ENCODE measurements around the gene KIRREL1.
A peak's percentile ranks its signal among the peaks of the same experiment; 100 is the strongest.

KIRREL1 gene

DNA sequence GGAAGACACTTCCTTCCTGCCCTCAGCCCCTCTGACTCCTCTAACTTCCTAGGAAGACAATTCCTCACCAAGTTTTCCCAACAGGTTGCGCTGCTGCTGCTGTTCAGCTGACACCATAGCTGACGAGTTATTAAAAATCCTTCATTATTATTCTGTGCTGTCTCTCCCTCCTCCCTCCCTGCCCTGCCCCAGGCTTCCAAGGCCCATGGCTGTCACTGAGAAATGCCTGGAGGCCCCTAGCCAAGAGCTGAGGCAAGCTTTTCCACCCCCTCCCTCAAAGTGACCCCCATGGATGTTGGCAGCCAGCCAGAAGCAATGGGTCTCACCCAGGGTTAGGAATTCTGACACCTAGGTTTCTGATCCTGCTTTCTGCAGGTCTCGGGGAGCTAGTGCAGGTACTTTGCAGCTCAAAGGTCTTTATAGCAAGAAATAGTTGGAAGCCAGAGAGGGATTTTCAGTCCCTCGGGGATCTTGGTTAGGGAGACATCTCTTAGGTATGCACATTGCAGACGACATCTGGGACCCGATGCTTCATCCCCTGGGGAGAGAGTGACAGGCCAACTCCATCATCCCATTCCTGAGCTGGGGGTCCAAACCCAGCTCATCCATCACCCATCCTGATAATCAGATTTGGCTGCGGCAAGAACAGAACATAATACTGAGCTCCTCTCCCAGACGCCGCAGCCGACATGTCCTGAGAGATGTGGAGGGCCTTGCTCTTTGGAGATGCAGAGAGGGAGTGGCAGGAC, 65.0 kb downstream of the KIRREL1 start:
- Histone ChIP-seq H3K27me3 (ENCODE audit: insufficient read depth, insufficient read length) (no peaks in the 10 kb centered on the region), H3K36me3 (ENCODE audit: insufficient read depth, insufficient read length, low read length) (peaks cover 77% of the 10 kb centered on the region), H3K9me3 (ENCODE audit: insufficient read depth, low read length) (no peaks in the 10 kb centered on the region), H3K4me3 (ENCODE audit: insufficient read length, low read depth) (no peak overlapping the region), H3K4me1 (ENCODE audit: insufficient read depth, insufficient read length) (peaks cover 41% of the 10 kb centered on the region), H3K9ac (ENCODE audit: insufficient read length, low read depth) (no peak overlapping the region)
- no peak for DNase-seq (ENCODE audit: low read depth, low spot score)
- TF ChIP-seq SUZ12 (IDR thresholded peaks at IDR 0.05; ENCODE audit: extremely low read depth, insufficient read depth, insufficient read length) (no peak), YY1 (IDR thresholded peaks at IDR 0.05; ENCODE audit: insufficient read depth, insufficient read length) (no peak), ZNF274 (IDR thresholded peaks at IDR 0.05; ENCODE audit: low read depth, low read length) (no peak)

DNA sequence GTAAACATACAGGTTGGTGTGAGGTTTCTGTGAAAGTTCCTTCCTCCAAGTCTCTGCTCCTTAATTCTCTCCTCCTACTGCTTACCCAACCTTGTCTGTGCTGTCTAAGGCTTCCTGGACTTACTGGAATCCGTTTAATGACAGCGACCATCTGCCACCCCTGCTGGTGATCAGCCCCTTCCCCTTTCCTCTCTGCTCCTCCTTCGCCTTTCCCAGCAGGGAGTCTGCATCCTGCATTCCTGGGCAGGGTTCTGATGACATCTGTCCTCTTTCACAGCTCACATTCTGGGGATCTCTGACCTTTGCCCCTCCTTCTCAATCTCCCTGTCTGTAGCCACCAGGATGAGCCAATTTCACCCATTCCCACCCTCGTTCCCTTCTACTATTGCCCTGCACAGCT, 66.5 kb downstream of the KIRREL1 start:
- DNase-seq (ENCODE audit: low read depth, low spot score), result peak; percentile 62
- H3K9ac ChIP-seq (ENCODE audit: insufficient read length, low read depth), result no peak overlapping the region
- H3K27me3 ChIP-seq (ENCODE audit: insufficient read depth, insufficient read length), result no peaks in the 10 kb centered on the region
- H3K9me3 ChIP-seq (ENCODE audit: insufficient read depth, low read length), result no peaks in the 10 kb centered on the region
- H3K36me3 ChIP-seq (ENCODE audit: insufficient read depth, insufficient read length, low read length), result peaks cover 83% of the 10 kb centered on the region
- TF ChIP-seq ZNF274 (IDR thresholded peaks at IDR 0.05; ENCODE audit: low read depth, low read length), result no peak
- TF ChIP-seq YY1 (IDR thresholded peaks at IDR 0.05; ENCODE audit: insufficient read depth, insufficient read length), result no peak
- TF ChIP-seq SUZ12 (IDR thresholded peaks at IDR 0.05; ENCODE audit: extremely low read depth, insufficient read depth, insufficient read length), result no peak
- H3K4me3 ChIP-seq (ENCODE audit: insufficient read length, low read depth), result no peak overlapping the region
- peaks cover 38% of the 10 kb centered on the region for H3K4me1 ChIP-seq (ENCODE audit: insufficient read depth, insufficient read length)

DNA sequence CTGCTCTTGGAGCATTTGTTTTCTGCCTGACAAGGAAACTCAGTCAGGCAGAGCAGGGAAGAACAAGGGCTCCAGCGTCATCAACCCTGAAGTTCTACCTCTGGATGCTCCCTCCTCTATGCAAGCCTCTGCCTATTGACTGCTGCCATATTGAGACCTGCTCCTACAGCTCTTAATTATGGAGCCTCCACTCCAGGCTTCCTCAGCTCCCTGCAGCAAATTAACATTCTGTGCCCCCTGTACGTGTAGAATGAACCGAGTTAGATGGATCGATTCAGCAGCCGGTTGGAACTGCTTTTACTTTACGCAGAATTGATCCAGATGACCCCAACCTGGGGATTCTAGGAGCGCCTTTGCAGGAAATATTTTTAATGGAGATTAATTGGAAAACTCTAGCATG, 68.7 kb downstream of the KIRREL1 start:
- DNase-seq (ENCODE audit: low read depth, low spot score), result no peak

GRCh38 chr1:158067662-158068061, 74.2 kb downstream of the KIRREL1 start:
- Histone ChIP-seq H3K4me3 (ENCODE audit: insufficient read length, low read depth) (no peak overlapping the region), H3K4me1 (ENCODE audit: insufficient read depth, insufficient read length) (peaks cover 35% of the 10 kb centered on the region), H3K27me3 (ENCODE audit: insufficient read depth, insufficient read length) (no peaks in the 10 kb centered on the region), H3K9me3 (ENCODE audit: insufficient read depth, low read length) (no peaks in the 10 kb centered on the region), H3K9ac (ENCODE audit: insufficient read length, low read depth) (no peak overlapping the region), H3K36me3 (ENCODE audit: insufficient read depth, insufficient read length, low read length) (peaks cover 63% of the 10 kb centered on the region)
- TF ChIP-seq ZNF274 (IDR thresholded peaks at IDR 0.05; ENCODE audit: low read depth, low read length) (no peak), YY1 (IDR thresholded peaks at IDR 0.05; ENCODE audit: insufficient read depth, insufficient read length) (no peak), SUZ12 (IDR thresholded peaks at IDR 0.05; ENCODE audit: extremely low read depth, insufficient read depth, insufficient read length) (no peak)
- DNase-seq (ENCODE audit: low read depth, low spot score), result no peak

More for the DNA sequence above, 68.7 kb downstream of the KIRREL1 start:
- Histone ChIP-seq H3K27me3 (ENCODE audit: insufficient read depth, insufficient read length) (no peaks in the 10 kb centered on the region), H3K4me3 (ENCODE audit: insufficient read length, low read depth) (no peak overlapping the region), H3K9ac (ENCODE audit: insufficient read length, low read depth) (no peak overlapping the region), H3K36me3 (ENCODE audit: insufficient read depth, insufficient read length, low read length) (peaks cover 79% of the 10 kb centered on the region), H3K4me1 (ENCODE audit: insufficient read depth, insufficient read length) (peaks cover 39% of the 10 kb centered on the region), H3K9me3 (ENCODE audit: insufficient read depth, low read length) (no peaks in the 10 kb centered on the region)
- TF ChIP-seq YY1 (IDR thresholded peaks at IDR 0.05; ENCODE audit: insufficient read depth, insufficient read length) (no peak), ZNF274 (IDR thresholded peaks at IDR 0.05; ENCODE audit: low read depth, low read length) (no peak), SUZ12 (IDR thresholded peaks at IDR 0.05; ENCODE audit: extremely low read depth, insufficient read depth, insufficient read length) (no peak)

- H3K4me3 ChIP-seq (ENCODE audit: insufficient read length, low read depth), result no peak overlapping the region
- peaks cover 62% of the 10 kb centered on the region for H3K36me3 ChIP-seq (ENCODE audit: insufficient read depth, insufficient read length, low read length)
- DNase-seq (ENCODE audit: low read depth, low spot score), result no peak
- H3K27me3 ChIP-seq (ENCODE audit: insufficient read depth, insufficient read length), result no peaks in the 10 kb centered on the region
- TF ChIP-seq SUZ12 (IDR thresholded peaks at IDR 0.05; ENCODE audit: extremely low read depth, insufficient read depth, insufficient read length), result no peak
- TF ChIP-seq ZNF274 (IDR thresholded peaks at IDR 0.05; ENCODE audit: low read depth, low read length), result no peak
- no peak for TF ChIP-seq YY1 (IDR thresholded peaks at IDR 0.05; ENCODE audit: insufficient read depth, insufficient read length)
- H3K4me1 ChIP-seq (ENCODE audit: insufficient read depth, insufficient read length), result peaks cover 39% of the 10 kb centered on the region
- no peaks in the 10 kb centered on the region for H3K9me3 ChIP-seq (ENCODE audit: insufficient read depth, low read length)
- no peak overlapping the region for H3K9ac ChIP-seq (ENCODE audit: insufficient read length, low read depth)
Measured at GRCh38 chr1:158068918-158069317, 75.5 kb downstream of the KIRREL1 start.

DNA sequence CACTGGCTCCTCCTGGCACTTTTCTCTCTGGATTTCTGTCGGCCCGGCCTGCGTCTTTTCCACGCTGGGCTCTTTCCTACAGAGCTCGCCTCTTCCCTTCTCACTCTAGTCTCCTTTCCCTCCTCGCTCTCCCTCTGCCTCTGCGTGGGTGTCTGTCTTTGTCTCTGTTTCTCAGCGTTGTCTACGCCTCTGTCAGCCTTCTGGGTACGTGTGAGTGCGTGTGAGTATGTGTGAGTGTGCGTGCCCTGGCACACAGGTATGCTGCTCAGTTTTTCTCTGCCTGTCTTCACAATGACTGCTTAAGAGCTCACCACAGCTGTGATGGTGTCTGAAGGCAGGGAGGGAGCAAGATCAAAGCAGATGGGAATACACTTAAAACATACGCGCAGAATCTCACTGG, 77.7 kb downstream of the KIRREL1 start:
- no peak overlapping the region for H3K9ac ChIP-seq (ENCODE audit: insufficient read length, low read depth)
- no peaks in the 10 kb centered on the region for H3K9me3 ChIP-seq (ENCODE audit: insufficient read depth, low read length)
- H3K4me3 ChIP-seq (ENCODE audit: insufficient read length, low read depth), result no peak overlapping the region
- no peak for TF ChIP-seq YY1 (IDR thresholded peaks at IDR 0.05; ENCODE audit: insufficient read depth, insufficient read length)
- TF ChIP-seq SUZ12 (IDR thresholded peaks at IDR 0.05; ENCODE audit: extremely low read depth, insufficient read depth, insufficient read length), result no peak
- no peak for TF ChIP-seq ZNF274 (IDR thresholded peaks at IDR 0.05; ENCODE audit: low read depth, low read length)
- H3K4me1 ChIP-seq (ENCODE audit: insufficient read depth, insufficient read length), result peaks cover 37% of the 10 kb centered on the region
- H3K36me3 ChIP-seq (ENCODE audit: insufficient read depth, insufficient read length, low read length), result peaks cover 66% of the 10 kb centered on the region
- H3K27me3 ChIP-seq (ENCODE audit: insufficient read depth, insufficient read length), result no peaks in the 10 kb centered on the region
- DNase-seq (ENCODE audit: low read depth, low spot score), result no peak

- TF ChIP-seq SUZ12 (IDR thresholded peaks at IDR 0.05; ENCODE audit: extremely low read depth, insufficient read depth, insufficient read length) (no peak), YY1 (IDR thresholded peaks at IDR 0.05; ENCODE audit: insufficient read depth, insufficient read length) (no peak), ZNF274 (IDR thresholded peaks at IDR 0.05; ENCODE audit: low read depth, low read length) (no peak)
- H3K36me3 ChIP-seq (ENCODE audit: insufficient read depth, insufficient read length, low read length), result peaks cover 75% of the 10 kb centered on the region
- H3K4me3 ChIP-seq (ENCODE audit: insufficient read length, low read depth), result no peak overlapping the region
- H3K27me3 ChIP-seq (ENCODE audit: insufficient read depth, insufficient read length), result no peaks in the 10 kb centered on the region
- DNase-seq (ENCODE audit: low read depth, low spot score), result no peak
- H3K9ac ChIP-seq (ENCODE audit: insufficient read length, low read depth), result no peak overlapping the region
- H3K4me1 ChIP-seq (ENCODE audit: insufficient read depth, insufficient read length), result peaks cover 36% of the 10 kb centered on the region
- H3K9me3 ChIP-seq (ENCODE audit: insufficient read depth, low read length), result no peaks in the 10 kb centered on the region
Measured at GRCh38 chr1:158075078-158075477, 81.6 kb downstream of the KIRREL1 start.

All from NT2/D1 (cell line).